Vagina (tissue), 2 donors: Measurements from ENCODE around the gene ALK.

Source experiments
- POLR2A ChIP-seq, 2 donors: fragments of 450-650 bp; IDR thresholded peaks; one replicate each; pipeline ENCODE4 v1.6.1; 2017; ENCODE audit warnings: antibody characterized with exemption in 2 of 2, mild to moderate bottlenecking in 2 of 2, moderate library complexity in 2 of 2
- TF ChIP-seq, protein P1 (sequence below), 3 experiments: fragments of 450-650 bp in 2 of 3; fragments of 200-600 bp in 1 of 3; sonication (generic) in 1 of 3; IDR thresholded peaks; one replicate each; pipeline ENCODE4 v1.5.1; 2017 to 2019; ENCODE audit warnings: antibody characterized with exemption in 3 of 3, mild to moderate bottlenecking in 2 of 3, moderate library complexity in 2 of 3

GRCh38 chr2:29276151-29276550, 645.2 kb downstream of the ALK start:
- TF ChIP-seq, protein P1, sequence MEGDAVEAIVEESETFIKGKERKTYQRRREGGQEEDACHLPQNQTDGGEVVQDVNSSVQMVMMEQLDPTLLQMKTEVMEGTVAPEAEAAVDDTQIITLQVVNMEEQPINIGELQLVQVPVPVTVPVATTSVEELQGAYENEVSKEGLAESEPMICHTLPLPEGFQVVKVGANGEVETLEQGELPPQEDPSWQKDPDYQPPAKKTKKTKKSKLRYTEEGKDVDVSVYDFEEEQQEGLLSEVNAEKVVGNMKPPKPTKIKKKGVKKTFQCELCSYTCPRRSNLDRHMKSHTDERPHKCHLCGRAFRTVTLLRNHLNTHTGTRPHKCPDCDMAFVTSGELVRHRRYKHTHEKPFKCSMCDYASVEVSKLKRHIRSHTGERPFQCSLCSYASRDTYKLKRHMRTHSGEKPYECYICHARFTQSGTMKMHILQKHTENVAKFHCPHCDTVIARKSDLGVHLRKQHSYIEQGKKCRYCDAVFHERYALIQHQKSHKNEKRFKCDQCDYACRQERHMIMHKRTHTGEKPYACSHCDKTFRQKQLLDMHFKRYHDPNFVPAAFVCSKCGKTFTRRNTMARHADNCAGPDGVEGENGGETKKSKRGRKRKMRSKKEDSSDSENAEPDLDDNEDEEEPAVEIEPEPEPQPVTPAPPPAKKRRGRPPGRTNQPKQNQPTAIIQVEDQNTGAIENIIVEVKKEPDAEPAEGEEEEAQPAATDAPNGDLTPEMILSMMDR (IDR thresholded peaks at IDR 0.05): no peak
- TF ChIP-seq POLR2A (IDR thresholded peaks at IDR 0.05): no peak
